HG02852 (cell line): Measurements from ENCODE around the gene VAV2.

Source experiments
- ATAC-seq: cut with Tn5 transposase; IDR thresholded peaks from one replicate; pipeline ENCODE4 v1.9.1; 2021; ENCODE audit warnings: mild to moderate bottlenecking, moderate library complexity; ENCODE audit not compliant: unreplicated experiment

The VAV2 gene

GRCh38 chr9:133717113-133718031, 274.8 kb downstream of the VAV2 start:
- ATAC-seq, result no peak

GRCh38 chr9:133716564-133717112, 275.5 kb downstream of the VAV2 start:
- ATAC-seq, result no peak

GRCh38 chr9:133715866-133716563, 276.1 kb downstream of the VAV2 start:
- no peak for ATAC-seq

- ATAC-seq, result no peak
These were observed 276.7 kb downstream of the VAV2 start for GRCh38 chr9:133715295-133715865.

GRCh38 chr9:133714606-133715294, 277.4 kb downstream of the VAV2 start:
- no peak for ATAC-seq

- ATAC-seq, result no peak
These were observed 278.1 kb downstream of the VAV2 start for GRCh38 chr9:133713960-133714495.

- ATAC-seq, result no peak
These were observed 278.8 kb downstream of the VAV2 start for GRCh38 chr9:133713150-133713959.

GRCh38 chr9:133712221-133713100, 279.7 kb downstream of the VAV2 start:
- no peak for ATAC-seq
